HG03135 (cell line): ENCODE results near the gene NSD2.
"Not testable (repeated sequence)": the region's sequence is repeated elsewhere in the genome, so short reads cannot be mapped to it uniquely, and the experiment has no call there.

Source experiments
- ATAC-seq: cut with Tn5 transposase; IDR thresholded peaks from one replicate; pipeline ENCODE4 v1.9.1; 2021; ENCODE audit warnings: mild to moderate bottlenecking, moderate library complexity; ENCODE audit not compliant: unreplicated experiment

Gene NSD2

GRCh38 chr4:1841201-1841886, 29.8 kb upstream of the NSD2 start:
- no peak for ATAC-seq

- ATAC-seq, result no peak
Measured at GRCh38 chr4:1841887-1842210, 29.3 kb upstream of the NSD2 start.

GRCh38 chr4:1842339-1842895, 28.8 kb upstream of the NSD2 start:
- ATAC-seq, result no peak

- no peak for ATAC-seq
Measured at GRCh38 chr4:1842993-1843448, 28.2 kb upstream of the NSD2 start.

GRCh38 chr4:1843852-1844251, 27.3 kb upstream of the NSD2 start:
- no peak for ATAC-seq

DNA sequence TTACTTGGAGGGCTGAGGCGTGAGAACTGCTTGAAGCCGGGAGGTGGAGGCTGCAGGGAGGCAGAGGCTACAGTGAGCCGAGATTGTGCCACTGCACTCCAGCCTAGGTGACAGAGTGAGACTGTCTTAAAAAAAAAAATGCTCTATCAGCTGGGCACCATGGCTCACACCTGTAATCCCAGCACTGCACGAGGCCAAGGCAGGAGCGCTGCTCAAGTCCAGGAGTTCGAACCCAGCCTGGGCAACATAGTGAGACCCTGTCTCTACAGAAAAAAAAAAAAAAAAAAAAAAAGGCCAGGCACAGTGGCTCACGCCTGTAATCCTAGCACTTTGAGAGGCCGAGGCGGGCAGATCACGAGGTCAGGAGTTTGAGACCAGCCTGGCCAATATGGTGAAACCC, 26.6 kb upstream of the NSD2 start:
- ATAC-seq, result not testable (repeated sequence)

DNA sequence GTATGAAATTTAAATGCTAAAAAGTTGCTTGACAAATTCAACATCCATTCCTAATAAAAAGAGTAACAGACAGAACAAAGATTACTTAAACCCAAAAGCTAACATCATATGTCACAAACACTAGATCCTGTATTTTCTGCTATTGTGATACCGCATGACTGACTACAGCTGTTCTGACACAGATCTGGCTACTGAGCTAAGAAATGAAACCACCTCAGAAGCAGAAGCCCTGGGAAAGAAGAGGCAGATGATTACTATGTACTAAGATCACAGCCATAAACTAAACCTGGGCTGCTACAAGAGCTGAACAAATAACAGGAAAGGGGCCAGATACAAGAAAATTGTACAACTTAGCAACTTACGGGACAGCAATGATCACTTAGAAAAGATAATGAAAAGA, 24.6 kb upstream of the NSD2 start:
- ATAC-seq, result no peak

GRCh38 chr4:1850276-1850675, 20.9 kb upstream of the NSD2 start:
- no peak for ATAC-seq

GRCh38 chr4:1851160-1851559, 20.0 kb upstream of the NSD2 start:
- ATAC-seq, result no peak

- no peak for ATAC-seq
Measured at GRCh38 chr4:1851575-1852410, 19.4 kb upstream of the NSD2 start.

DNA sequence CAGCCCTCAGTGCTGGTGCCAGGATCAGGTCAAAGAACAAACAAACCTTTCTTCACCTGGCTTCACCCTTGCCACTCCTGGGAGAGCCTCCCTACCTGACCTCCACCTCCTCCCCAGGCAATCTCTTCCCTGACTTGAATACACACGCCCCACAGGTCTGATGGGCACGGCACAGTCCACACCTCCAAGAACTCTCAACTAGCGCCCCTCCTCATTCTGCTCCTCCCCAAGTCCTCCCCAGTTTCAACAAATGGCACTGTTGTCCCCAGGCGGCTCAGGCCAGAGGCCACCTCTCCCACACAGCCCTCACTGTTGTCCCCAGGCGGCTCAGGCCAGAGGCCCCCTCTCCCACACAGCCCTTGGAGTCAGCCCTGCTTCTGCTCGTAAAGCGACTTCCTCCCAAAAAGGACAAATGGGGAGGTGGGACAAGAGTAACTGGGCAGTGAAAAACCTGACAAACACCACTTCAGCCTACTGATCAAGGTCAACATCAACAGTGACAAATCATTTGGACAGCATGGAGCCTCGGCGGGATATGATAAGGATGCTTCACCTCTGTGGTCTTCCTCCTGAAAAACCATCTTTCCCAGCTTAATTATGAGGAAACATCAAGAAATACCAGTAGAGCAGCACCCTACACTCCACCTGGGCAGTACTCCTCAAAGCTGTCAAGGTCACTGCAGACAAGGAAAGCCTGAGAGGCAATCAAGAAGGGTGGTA, 18.1 kb upstream of the NSD2 start:
- no peak for ATAC-seq

GRCh38 chr4:1854752-1855151, 16.4 kb upstream of the NSD2 start:
- ATAC-seq, result no peak

DNA sequence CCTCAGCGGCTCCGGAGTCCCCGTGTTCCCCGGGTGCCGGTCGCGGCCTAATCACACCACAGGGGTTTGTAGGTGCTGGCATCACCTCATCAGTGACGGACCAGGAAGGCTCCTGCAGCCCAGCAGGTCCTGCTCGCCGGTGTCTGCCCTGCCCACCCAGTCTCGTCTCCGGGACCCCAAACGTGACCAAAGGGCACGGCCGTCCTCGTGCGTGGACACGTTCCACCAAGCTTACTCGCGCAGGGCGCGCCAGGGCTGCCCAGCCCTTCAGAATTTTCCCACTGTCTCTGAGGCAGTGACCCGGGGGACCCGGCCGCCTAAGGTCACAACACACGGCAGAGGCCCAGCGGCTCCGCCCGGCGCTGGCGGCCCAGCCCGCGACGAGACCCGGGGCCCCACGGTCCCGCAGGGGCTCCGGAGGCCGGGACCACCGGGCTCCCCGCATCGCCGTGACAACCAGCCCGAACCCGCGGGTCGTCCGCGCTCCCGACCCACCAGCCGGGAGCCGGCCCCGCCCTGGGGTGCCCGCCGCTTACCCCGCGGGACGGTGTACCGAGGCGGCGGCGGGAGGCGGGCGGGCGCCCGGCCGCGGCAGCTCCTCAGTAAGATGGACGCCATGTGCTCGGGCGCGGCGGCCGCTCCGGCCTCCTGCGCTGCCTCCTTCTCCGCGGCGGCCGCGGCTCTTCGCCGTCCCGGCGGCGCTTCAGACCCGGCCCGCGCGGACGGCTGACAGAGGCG, 15.7 kb upstream of the NSD2 start:
- ATAC-seq, result peak; percentile 27

GRCh38 chr4:1856071-1856942, 14.9 kb upstream of the NSD2 start, which contains the start of gene LETM1:
LETM1 (minus strand) TSS chr4:1856156; CDS start chr4:1855950, 206 bp downstream.
- ATAC-seq, result peak; percentile 88

GRCh38 chr4:1856943-1857699, 14.1 kb upstream of the NSD2 start:
- ATAC-seq, result no peak

DNA sequence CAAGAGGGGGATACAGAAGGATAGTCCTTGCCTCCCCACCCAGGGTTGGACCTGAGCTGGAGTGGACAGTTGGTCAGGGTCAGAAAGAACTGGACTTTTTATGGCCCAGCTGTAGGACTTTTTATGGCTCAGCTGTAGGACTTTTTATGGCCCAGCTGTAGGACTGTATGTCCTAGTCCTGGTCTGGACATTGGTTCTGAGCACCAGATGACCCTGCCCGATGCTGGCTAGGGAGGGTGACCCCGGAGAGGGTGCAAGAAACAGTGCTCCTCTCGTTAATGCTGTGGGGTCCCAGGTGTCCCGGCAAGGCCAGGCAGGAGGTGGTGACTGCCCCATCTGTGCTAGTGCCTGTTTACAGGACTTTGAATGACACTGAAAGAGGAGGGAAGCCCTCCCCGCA, 13.3 kb upstream of the NSD2 start:
- no peak for ATAC-seq

GRCh38 chr4:1859389-1859753, 11.8 kb upstream of the NSD2 start:
- no peak for ATAC-seq

GRCh38 chr4:1862055-1862911, 8.9 kb upstream of the NSD2 start:
- ATAC-seq, result no peak
